NCI-H69 (cell line): Measurements from ENCODE around the gene RPL18A.
A peak's percentile ranks its signal among the peaks of the same experiment; 100 is the strongest.

Experiments
- DNase-seq: peaks from one replicate; lab custom pipeline; 2025; lab: John Stamatoyannopoulos, UW

RPL18A gene

GRCh38 chr19:17841810-17842662 is 17.7 kb upstream of the RPL18A start:
- peak; percentile 95 for DNase-seq

DNA sequence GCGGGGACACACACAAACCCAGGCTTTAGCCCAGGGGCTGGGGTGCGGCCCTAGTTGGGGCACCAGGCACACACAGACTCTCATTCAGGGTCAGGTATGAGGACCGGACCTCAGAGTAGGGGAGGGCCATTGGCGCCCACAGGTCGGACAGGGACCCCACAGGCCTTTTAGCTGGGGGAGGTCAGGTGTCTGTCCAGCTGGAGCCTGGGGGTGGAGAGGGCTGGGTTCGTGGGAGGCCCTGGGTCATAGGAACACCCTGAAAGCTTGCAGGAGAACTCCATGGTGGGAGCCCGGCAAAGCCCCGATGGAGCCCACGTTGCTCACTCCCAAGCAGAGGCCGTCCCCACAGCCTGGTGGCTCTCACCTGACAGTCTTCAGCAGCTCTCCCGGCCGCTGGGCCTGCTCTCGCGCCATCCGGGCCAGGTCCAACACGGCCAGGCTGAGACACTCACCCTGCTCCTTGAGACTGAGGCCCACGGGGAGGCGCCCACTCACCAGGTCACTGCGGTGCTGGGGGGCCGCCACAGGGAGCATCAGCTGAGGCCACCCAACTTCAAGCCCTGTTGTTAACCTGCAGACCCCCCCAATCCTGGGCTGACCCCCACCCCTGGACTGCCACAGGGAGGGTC is 16.9 kb upstream of the RPL18A start:
- DNase-seq, result no peak

- no peak for DNase-seq
Observed at GRCh38 chr19:17843292-17843827, 16.4 kb upstream of the RPL18A start.

DNA sequence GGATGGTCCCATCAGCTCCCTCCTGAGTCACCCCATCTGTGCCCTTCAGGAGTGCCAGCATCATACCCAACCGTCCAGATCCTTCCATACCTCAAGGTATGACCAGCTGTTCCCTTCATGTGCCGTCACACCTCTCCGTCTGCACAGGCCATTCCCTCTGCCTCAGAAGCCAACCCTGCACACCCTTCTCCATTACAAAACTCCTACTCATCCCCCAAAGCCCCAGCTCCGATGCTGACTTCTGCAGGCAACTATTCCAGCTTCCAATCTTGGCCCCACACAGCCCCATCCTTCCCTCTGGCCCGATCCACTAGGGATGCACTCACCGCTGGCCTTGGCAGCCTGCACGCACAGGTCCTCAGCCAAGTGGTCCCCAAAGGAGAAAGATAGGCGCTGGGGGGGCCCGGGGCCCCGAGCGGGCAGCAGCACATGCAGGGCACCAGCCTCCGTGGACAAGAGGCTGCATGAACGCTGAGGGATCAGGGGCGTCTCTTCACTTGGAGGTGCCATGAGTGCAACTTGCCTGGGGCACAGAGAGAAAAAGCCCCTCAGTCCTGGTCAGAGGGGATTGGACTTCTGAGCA is 15.7 kb upstream of the RPL18A start:
- DNase-seq, result no peak

DNA sequence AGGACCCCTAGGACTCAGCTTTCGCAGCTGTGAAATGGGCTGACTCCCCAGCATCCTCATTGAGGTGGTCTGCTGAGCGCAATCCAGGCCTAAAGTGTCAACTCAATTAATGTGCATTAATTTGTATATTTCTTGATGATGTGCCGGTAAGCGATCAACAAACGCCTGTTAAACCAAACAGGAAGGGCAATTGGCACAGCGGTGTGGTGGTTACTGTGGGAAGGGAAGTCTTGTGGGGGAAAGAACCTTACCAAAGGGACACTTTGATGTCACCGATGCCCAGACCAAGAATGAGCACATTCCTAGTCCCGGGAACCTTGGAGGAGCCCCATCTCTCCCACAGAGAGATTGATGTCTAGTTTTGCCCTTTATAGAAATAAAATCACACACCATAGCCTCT is 13.6 kb upstream of the RPL18A start:
- DNase-seq, result no peak

- peak; percentile 75 for DNase-seq
Observed at GRCh38 chr19:17847538-17848366, 12.0 kb upstream of the RPL18A start, which contains the start of gene JAK3. JAK3 (minus strand) TSS chr19:17847982; CDS start chr19:17844417, 3,565 bp downstream.

DNA sequence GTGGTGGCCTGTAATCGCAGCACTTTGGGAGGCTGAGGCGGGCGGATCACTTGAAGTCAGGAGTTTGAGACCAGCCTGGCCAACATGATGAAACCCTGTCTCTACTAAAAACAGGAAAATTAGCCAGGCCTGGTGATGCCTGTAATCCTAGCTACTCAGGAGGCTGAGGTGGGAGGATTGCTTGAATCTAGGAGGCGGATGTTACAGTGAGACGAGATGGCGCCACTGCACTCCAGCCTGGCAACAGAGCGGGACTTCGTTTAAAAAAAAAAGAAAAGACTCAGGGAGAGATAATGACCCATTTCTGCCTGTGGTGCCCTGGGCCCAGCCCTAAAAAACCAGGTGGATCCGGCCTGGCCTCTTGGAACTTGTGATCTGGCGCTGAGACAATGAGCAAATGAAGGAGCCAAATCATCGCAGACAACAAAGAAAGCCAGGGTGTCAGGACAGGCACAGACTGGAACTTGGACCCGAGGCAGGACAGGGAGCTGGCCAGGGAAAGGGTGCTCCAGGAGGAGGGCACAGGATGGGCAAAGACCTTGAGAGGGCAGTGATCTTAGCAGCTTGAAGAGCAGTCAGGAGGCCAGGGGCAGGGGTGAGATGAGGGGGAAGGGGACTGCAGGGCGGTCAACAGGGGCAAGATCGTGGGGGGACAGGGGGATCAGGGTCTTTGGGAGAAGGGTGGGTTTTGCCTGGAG is 11.0 kb upstream of the RPL18A start:
- no peak for DNase-seq

- DNase-seq, result no peak
Observed at GRCh38 chr19:17854061-17854460, 5.6 kb upstream of the RPL18A start.

GRCh38 chr19:17855280-17856152 is 4.2 kb upstream of the RPL18A start:
- peak; percentile 75 for DNase-seq

GRCh38 chr19:17860331-17860992 is 752 bp downstream of the RPL18A start:
- peak; percentile 48 for DNase-seq

- no peak for DNase-seq
Observed at GRCh38 chr19:17860993-17861360, 1.3 kb downstream of the RPL18A start.

DNA sequence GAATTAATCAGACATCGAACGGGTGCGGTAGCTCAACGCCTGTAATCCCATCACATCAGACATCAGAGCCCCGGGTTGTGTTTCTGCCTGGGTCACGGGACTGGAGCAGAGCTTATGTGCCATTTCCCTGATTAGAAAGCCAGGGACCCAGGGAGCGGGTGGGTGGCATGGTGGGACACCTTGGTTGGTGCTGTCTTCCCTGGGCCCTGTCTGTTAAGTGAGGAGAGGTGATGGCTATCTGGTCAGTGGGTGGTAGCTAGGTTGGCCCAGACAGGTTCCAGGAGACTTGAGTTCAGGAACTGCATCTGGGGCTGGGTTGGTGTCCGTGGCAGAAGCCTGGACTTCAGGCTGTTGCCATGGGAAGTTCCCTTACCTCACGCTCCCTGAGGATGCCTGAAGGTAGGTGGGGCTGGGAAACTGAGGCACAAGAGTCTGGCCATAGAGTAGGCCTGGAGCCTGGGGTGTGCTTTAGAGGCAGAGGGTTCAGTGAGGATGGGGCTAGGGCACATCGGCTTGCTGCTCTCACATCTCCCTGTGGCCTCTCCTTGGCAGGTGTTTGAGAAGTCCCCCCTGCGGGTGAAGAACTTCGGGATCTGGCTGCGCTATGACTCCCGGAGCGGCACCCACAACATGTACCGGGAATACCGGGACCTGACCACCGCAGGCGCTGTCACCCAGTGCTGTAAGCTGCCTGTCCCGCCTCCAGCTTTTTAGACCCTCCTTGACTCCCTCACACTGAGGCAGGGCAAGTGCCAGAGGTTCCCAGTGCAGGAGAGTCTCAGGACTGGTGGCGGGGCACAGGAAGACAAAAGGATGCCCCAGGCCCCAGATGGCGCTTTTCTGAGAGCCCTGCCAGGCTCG is 2.1 kb downstream of the RPL18A start:
- DNase-seq, result no peak

DNA sequence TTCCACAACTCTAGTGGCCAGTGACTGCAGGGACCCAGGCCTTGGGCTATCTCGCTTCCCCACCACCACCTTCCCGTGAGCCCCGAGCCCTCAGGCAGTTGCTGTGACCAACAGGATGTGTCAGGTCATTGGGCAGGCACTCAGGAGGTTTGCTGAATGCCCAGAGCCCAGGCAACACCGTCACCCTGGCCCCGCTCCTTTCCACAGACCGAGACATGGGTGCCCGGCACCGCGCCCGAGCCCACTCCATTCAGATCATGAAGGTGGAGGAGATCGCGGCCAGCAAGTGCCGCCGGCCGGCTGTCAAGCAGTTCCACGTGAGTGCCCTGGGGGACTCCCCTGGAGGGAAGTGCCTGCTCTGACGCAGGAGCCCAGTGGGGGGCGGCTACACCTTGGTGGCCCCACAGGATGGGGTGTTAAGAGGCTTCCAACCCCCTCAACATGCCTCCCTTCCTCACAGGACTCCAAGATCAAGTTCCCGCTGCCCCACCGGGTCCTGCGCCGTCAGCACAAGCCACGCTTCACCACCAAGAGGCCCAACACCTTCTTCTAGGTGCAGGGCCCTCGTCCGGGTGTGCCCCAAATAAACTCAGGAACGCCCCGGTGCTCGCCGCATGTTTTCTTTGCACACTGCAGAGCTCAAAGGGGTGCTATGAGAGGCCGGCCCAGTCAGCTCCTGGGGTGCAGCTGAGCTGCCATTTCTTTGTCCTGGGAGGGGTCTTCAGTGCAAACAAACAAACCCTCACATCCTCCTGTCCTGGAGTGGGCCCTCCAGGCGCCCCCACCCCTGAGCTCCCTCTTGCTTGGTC is 3.2 kb downstream of the RPL18A start:
- no peak for DNase-seq

DNA sequence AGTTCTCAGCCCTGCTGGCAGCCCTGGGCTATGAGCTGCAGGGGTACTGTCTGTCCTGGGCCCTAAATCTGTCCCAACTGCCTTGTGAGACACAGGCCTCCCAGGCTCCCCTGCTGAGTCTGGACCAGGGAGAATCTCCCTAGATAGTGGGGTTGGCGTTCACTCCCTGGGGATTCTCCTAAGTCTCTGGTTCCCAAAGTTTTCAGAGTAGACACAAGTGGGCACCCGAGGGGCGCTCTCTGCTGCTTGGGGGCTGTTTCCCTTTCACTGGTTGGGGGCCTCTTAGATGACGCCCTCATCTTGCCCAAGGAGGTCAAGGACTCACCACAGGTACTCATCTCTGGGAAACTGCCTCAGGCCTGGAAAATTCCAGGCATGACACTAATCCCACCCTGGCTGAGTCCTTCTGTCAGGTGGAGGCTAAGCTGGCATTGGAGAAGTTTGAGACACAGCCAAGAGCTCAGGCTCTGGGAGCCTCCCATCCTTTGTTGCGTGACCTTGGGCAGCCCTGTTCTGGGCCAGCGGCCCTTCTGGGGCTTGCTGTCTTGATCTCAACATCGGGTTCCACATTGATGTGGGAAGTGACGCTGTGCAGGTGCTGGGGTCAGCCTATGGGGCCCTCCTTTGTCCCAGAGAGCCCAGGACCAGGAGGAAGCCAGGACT is 3.9 kb downstream of the RPL18A start:
- no peak for DNase-seq

DNA sequence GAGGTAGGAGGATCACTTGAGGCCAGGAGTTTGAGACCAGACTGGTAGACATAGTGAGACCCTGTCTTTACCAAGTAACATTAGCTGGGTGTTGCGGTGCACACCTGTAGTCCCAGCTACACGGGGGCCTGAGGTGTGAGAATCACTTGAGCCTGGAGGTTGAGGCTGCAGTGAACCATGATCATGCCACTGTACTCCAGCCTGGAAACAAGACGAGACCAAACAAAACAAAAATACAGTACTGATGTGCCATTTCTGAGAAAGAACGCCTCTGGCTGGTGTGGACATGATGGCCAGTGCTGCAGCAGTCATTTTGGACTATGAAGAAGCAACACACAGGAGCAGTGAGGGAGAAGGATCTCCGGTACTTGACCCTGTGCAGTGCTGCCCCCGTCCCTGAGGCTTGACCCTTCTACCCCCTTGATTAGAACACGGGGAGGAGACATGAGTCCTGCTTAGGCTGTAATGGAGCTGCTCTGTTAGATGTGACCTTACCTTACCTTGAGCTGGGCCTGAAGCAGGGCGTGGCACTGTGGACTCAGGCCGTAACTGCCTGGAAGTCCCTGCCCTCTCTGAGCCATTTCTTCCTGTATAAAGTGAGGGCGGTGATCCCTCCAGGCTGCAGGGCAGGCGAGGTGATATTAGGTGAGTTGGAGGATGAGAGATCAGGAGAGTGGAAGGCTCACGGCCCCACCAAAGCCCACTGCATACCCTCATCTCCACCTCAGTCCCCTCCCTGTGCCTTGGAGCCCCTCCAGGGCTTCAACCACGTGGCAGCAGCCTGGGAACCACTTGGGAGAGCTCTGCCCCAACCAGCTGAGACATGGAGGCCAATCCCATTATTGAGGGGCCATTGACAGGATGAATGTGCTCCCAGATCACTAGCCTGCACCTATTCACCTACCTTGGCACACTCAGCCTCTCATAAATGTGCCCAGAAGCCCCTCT is 5.9 kb downstream of the RPL18A start:
- peak; percentile 44 for DNase-seq

DNA sequence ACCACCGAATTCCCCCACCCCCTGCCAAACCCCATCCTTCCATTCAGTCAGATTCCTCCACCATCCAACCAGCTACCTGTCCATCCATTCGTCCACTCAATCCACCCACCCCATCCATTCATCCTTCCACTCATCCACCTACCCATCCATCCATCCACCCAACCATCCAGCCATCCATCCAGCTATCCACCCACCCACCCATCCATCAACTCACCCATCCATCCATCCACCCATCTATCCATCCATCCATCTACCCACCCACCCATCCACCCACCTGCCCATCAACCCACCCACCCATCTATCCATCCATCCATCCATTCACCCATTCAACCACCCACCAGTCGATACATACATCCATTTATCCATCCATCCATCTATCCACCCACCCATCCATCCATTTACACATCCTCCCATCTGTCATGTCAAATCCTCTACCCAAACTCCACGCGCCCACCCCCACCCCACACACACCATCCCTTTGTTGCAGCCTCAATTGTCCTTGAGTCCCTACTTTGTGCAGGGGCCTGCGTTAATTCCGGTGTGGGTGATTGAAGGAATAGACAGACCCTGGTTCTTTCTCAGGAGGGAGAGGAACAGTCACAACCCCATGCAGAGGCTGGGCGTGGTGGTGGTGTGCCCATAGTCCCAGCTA is 6.7 kb downstream of the RPL18A start:
- no peak for DNase-seq
